A549 (cell line): ENCODE results near the gene FNIP1. TPM values are rescaled to one million over a fixed set of nuclear protein-coding genes. Genes with fewer than 3 reads are reported as not detected.
A peak's percentile ranks its signal among the peaks of the same experiment; 100 is the strongest.

ENCODE experiments used
- ATAC-seq, 2 experiments: fragments of 200-7000 bp in 1 of 2; fragments of >200 bp in 1 of 2; cut with Nextera tagmentation in 1 of 2; cut with Tn5 transposase in 1 of 2; 3 replicates each; pipeline versions ENCODE4 v1.8.0 to v1.9.1; 2018 to 2020; ENCODE audit warnings: mild to moderate bottlenecking in 1 of 2, moderate library complexity in 1 of 2
- CTCF ChIA-PET: fragments of 300-600 bp; sonication (Branson Sonifier 250); formaldehyde crosslinking; extraction: SDS; loops from one replicate; lab custom pipeline; 2021; ENCODE audit warnings: antibody characterized with exemption, inconsistent platforms; lab: Yijun Ruan, JAX
- POLR2A ChIA-PET: fragments of 350-600 bp; formaldehyde crosslinking; extraction: SDS; loops from one replicate; lab custom pipeline; 2021; ENCODE audit warnings: antibody characterized with exemption, inconsistent platforms; lab: Yijun Ruan, JAX
- DNase-seq, 2 experiments: peaks; one replicate each; pipeline versions ENCODE4 v3.0.0 to v3.0.0-alpha.2; 2011 to 2016; ENCODE audit warnings: low read depth in 1 of 2, low spot score in 1 of 2
- FAIRE-seq: peaks from 2 replicates; lab custom pipeline; 2011; peaks lifted over from hg19 to GRCh38; lab: Jason Lieb, UNC
- H3K27ac ChIP-seq, 2 experiments: fragments of >200 bp; sonication (Bioruptor Twin); formaldehyde crosslinking; 3 replicates each; pipeline ENCODE4 v1.5.1; 2016 to 2017
- H3K4me1 ChIP-seq: fragments of >200 bp; sonication (Bioruptor Twin); formaldehyde crosslinking; 3 replicates; pipeline ENCODE4 v1.6.1; 2016
- H3K4me2 ChIP-seq: fragments of >200 bp; sonication (Bioruptor Twin); formaldehyde crosslinking; 3 replicates; pipeline ENCODE4 v1.6.1; 2016
- H3K4me3 ChIP-seq: fragments of >200 bp; sonication (Bioruptor Twin); formaldehyde crosslinking; 3 replicates; pipeline ENCODE4 v1.5.1; 2016
- H3K9me3 ChIP-seq: fragments of >200 bp; sonication (Bioruptor Twin); formaldehyde crosslinking; 3 replicates; pipeline ENCODE4 v1.6.1; 2016
- CBX8 ChIP-seq: fragments of 200-600 bp; sonication (generic); IDR thresholded peaks from 2 replicates; pipeline ENCODE4 v1.6.1; 2016
- CEBPB ChIP-seq, 2 experiments: fragments of >200 bp in 1 of 2; sonication (Bioruptor Twin) in 1 of 2; formaldehyde crosslinking in 1 of 2; IDR thresholded peaks; 2 replicates each; pipeline ENCODE4 v1.6.1; 2012 to 2016
- EP300 ChIP-seq, 2 experiments: fragments of >200 bp; sonication (Bioruptor Twin); formaldehyde crosslinking; IDR thresholded peaks; 2 replicates in 1 of 2; 3 replicates in 1 of 2; pipeline ENCODE4 v1.6.1; 2016 to 2017
- FOSB ChIP-seq: fragments of 250-450 bp; sonication (Bioruptor Pico); IDR thresholded peaks from 2 replicates; pipeline ENCODE4 v1.5.0; 2020; ENCODE audit warnings: mild to moderate bottlenecking, moderate library complexity
- FOXS1 ChIP-seq: fragments of 250-450 bp; sonication (Bioruptor Pico); IDR thresholded peaks from 2 replicates; pipeline ENCODE4 v1.5.0; 2020; ENCODE audit warnings: mild to moderate bottlenecking, moderate library complexity
- GATA3 ChIP-seq: IDR thresholded peaks from 2 replicates; pipeline ENCODE4 v1.6.1; 2012; ENCODE audit warnings: borderline replicate concordance
- HDAC2 ChIP-seq: fragments of 200-600 bp; sonication (generic); IDR thresholded peaks from 2 replicates; pipeline ENCODE4 v1.6.1; 2016
- HMGXB4 ChIP-seq: fragments of 250-450 bp; sonication (Bioruptor Pico); IDR thresholded peaks from 2 replicates; pipeline ENCODE4 v1.5.0; 2021; ENCODE audit warnings: mild to moderate bottlenecking, moderate library complexity, borderline replicate concordance
- HOXB13 ChIP-seq: fragments of 250-450 bp; sonication (Bioruptor Pico); IDR thresholded peaks from 2 replicates; pipeline ENCODE4 v1.5.0; 2020; ENCODE audit warnings: low read depth, mild to moderate bottlenecking, moderate library complexity
- JUN ChIP-seq, 2 experiments: fragments of >200 bp; sonication (Bioruptor Twin); formaldehyde crosslinking; IDR thresholded peaks; 2 replicates in 1 of 2; 3 replicates in 1 of 2; pipeline ENCODE4 v1.6.1; 2016 to 2017
- JUNB ChIP-seq: fragments of >200 bp; sonication (Bioruptor Twin); formaldehyde crosslinking; IDR thresholded peaks from 2 replicates; pipeline ENCODE4 v1.6.1; 2016
- KDM5A ChIP-seq: fragments of 200-600 bp; sonication (generic); IDR thresholded peaks from 2 replicates; pipeline ENCODE4 v1.6.1; 2016; ENCODE audit warnings: antibody characterized with exemption, mild to moderate bottlenecking
- MAX ChIP-seq: IDR thresholded peaks from 2 replicates; pipeline ENCODE4 v1.6.1; 2012
- PBX3 ChIP-seq: IDR thresholded peaks from 2 replicates; pipeline ENCODE4 v1.6.1; 2012
- PHF8 ChIP-seq: fragments of 200-600 bp; sonication (generic); IDR thresholded peaks from 2 replicates; pipeline ENCODE4 v1.6.1; 2016; ENCODE audit warnings: low read depth, mild to moderate bottlenecking, antibody characterized with exemption, moderate library complexity, borderline replicate concordance
- POLR2A ChIP-seq: IDR thresholded peaks from 2 replicates; pipeline ENCODE4 v1.6.1; 2012; ENCODE audit warnings: mild to moderate bottlenecking, low read length
- RAD21 ChIP-seq, 2 experiments: fragments of >200 bp in 1 of 2; sonication (Bioruptor Twin) in 1 of 2; formaldehyde crosslinking in 1 of 2; IDR thresholded peaks in 1 of 2; conservative IDR thresholded peaks in 1 of 2; 2 replicates in 1 of 2; 3 replicates in 1 of 2; pipeline ENCODE4 v1.6.1; 2012 to 2018; ENCODE audit warnings: inconsistent platforms in 1 of 2
- RARB ChIP-seq: fragments of 250-450 bp; sonication (Bioruptor Pico); IDR thresholded peaks from 2 replicates; pipeline ENCODE4 v1.8.0; 2021; ENCODE audit warnings: mild to moderate bottlenecking, moderate library complexity
- RFX5 ChIP-seq: fragments of 450-650 bp; IDR thresholded peaks from 2 replicates; pipeline ENCODE4 v1.7.1; 2014; ENCODE audit warnings: antibody characterized with exemption, mild to moderate bottlenecking, moderate library complexity
- TFCP2L1 ChIP-seq: fragments of 250-450 bp; sonication (Bioruptor Pico); IDR thresholded peaks from 2 replicates; pipeline ENCODE4 v1.5.0; 2021; ENCODE audit warnings: mild to moderate bottlenecking
- USF2 ChIP-seq: fragments of 450-650 bp; IDR thresholded peaks from 2 replicates; pipeline ENCODE4 v1.6.1; 2014; ENCODE audit warnings: antibody characterized with exemption
- ZC3H11A ChIP-seq: fragments of 450-650 bp; IDR thresholded peaks from 2 replicates; pipeline ENCODE4 v1.6.1; 2014; ENCODE audit warnings: antibody characterized with exemption, mild to moderate bottlenecking
- ZFP36 ChIP-seq: fragments of 450-650 bp; IDR thresholded peaks from 2 replicates; pipeline ENCODE4 v1.6.1; 2014; ENCODE audit warnings: borderline replicate concordance; ENCODE audit not compliant: partially characterized antibody
- ZNF302 ChIP-seq: fragments of 250-450 bp; sonication (Bioruptor Pico); IDR thresholded peaks from 2 replicates; pipeline ENCODE4 v1.9.0; 2021; ENCODE audit warnings: inconsistent platforms, mild to moderate bottlenecking, moderate library complexity
- WGBS: methylation state at CpG from one replicate; pipeline ENCODE4 v1.1.6; 2017; ENCODE audit errors: missing lambda C conversion rate; 5-methylcytosine and 5-hydroxymethylcytosine counted together
- polyA plus RNA-seq, 4 experiments: library from polyadenylated mRNA; depleted of rRNA in 3 of 4; stranded (reverse); fragments of >200 nt; fragmentation: RNase III in 1 of 4; extraction: RNeasy Plus Mini Kit Qiagen cat#74134 plus additional on column Dnase treatment in 1 of 4; gene quantifications; 2 replicates in 3 of 4; 3 replicates in 1 of 4; pipeline ENCODE4 v1.2.3, GENCODE V29; 2011 to 2017

Gene FNIP1
- polyA plus RNA-seq, 2 of the 4 experiments (the other 2 are of a cell fraction) = 7.5 to 9.6 TPM

- WGBS = 11% methylated on average over 24 of the region's 24 CpGs
- peak; percentile 2 to 8; a peak in 5 of 6 replicates for ATAC-seq
- TF ChIP-seq JUNB (no peak), PBX3 (no peak), HMGXB4 (no peak), ZNF302 (CRISPR knock-in tag) (no peak), RARB (CRISPR knock-in tag) (no peak), HOXB13 (no peak), MAX (no peak), CBX8 (no peak), HDAC2 (no peak), GATA3 (no peak; the same call in 1 of the 2 replicates), JUN (IDR thresholded peaks at IDR 0.05) (peak in 1 of 2 experiments; percentile 3; a peak in 1 of 5 replicates), KDM5A (no peak), PHF8 (peak; percentile 60; the same call in 1 of the 2 replicates), POLR2A (no peak), USF2 (no peak), FOXS1 (CRISPR knock-in tag) (no peak), ZFP36 (no peak), TFCP2L1 (CRISPR knock-in tag) (peak; percentile 55; the same call in 1 of the 2 replicates), ZC3H11A (no peak), FOSB (CRISPR knock-in tag) (no peak), EP300 (IDR thresholded peaks at IDR 0.05) (no peak), RAD21 (conservative IDR thresholded peaks at IDR 0.05 in 1 of 2, IDR thresholded peaks at IDR 0.05 in 1 of 2) (no peak), RFX5 (no peak), CEBPB (IDR thresholded peaks at IDR 0.05) (no peak)
- ChIA-PET POLR2A (interaction anchor here (0.6 to 1.5 kb wide), 4 partner anchors 11 to 161 kb away, joined by 3 to 11 read pairs (median 5); partner anchors contain the start of gene FNIP1), CTCF (no interaction called here)
- H3K4me2 ChIP-seq = peak overlapping the region; percentile 87
- peak overlapping the region; percentile 95 to 97 for H3K27ac ChIP-seq
- no peaks in the 10 kb centered on the region for H3K9me3 ChIP-seq
- H3K4me3 ChIP-seq = peak overlapping the region; percentile 72
- H3K4me1 ChIP-seq = peaks cover 32% of the 10 kb centered on the region
- FAIRE-seq = no peak
- DNase-seq = peak; percentile 6 to 17
Measured at GRCh38 chr5:131635684-131636572, 160.9 kb downstream of the FNIP1 start.
